ENCODE data around the gene MTUS2. TPM values are rescaled to one million over a fixed set of nuclear protein-coding genes. Genes with fewer than 3 reads are reported as not detected.

Gene MTUS2
- total RNA-seq, 3 donors from 2014 or later = not detected

DNA sequence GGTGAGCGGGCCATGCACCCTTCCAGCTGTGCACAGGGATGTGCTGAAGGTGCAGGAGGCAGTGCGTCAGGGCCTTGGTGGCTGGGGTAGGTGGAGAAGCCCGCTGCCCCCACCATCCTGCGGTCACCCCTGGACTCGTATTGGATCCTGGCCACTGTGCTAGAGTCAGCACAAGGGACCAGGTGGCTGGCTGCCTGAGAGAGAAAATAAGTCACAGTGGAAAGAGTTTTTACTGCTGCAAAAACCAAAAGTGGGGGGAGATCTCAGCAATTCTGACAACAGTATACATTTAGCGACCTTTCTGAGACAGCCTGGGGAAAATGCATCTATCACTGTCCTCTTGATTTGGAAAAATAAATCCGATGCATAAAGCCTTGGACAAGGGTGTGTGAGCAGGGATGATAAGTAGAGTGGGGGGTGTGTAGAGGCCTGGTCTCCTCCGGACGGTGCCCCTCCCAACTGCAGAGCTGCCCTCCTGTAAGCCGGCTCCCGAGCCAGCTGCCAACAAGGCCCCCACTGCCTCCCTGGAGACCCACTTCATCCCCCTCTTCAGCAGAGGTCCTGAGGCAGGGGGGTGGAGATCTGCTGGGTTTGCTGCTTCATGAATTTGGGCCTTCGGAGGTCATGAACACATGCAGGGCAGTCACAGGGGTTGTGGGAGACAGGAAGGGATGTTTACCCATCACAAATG lies 691.1 kb downstream of the MTUS2 start:
- Mint-ChIP-seq H3K27me3 (ENCODE audit: low read depth) (peaks cover 2% of the 10 kb centered on the region), H3K9me3 (no peaks in the 10 kb centered on the region), H3K4me1 (ENCODE audit: low read depth) (no peaks in the 10 kb centered on the region), H3K36me3 (ENCODE audit: insufficient read depth) (peaks cover 32% of the 10 kb centered on the region), H3K4me3 (no peak overlapping the region)
- ATAC-seq (no peak), DNase-seq (no peak)

DNA sequence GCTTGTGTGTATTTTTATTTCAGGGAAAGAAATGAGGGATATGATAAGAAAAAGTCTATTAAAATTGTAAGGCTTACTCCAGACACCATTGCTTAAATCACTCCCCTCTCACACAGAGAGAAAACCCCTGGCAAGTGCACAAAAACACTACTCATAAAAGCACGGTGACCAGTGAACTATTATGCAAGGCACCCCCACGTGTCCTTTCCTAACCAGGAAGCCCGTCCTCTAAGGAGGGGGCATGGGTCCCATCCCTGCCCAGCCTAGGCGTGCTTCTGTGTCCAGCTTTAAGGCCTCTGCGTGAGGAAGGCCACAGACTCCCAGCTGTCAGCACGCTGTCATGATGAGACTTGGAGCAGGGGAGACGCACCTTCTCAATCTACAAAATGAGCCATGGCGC lies 691.8 kb downstream of the MTUS2 start:
- DNase-seq = no peak
- peaks cover 35% of the 10 kb centered on the region for H3K36me3 Mint-ChIP-seq (ENCODE audit: insufficient read depth)

DNA sequence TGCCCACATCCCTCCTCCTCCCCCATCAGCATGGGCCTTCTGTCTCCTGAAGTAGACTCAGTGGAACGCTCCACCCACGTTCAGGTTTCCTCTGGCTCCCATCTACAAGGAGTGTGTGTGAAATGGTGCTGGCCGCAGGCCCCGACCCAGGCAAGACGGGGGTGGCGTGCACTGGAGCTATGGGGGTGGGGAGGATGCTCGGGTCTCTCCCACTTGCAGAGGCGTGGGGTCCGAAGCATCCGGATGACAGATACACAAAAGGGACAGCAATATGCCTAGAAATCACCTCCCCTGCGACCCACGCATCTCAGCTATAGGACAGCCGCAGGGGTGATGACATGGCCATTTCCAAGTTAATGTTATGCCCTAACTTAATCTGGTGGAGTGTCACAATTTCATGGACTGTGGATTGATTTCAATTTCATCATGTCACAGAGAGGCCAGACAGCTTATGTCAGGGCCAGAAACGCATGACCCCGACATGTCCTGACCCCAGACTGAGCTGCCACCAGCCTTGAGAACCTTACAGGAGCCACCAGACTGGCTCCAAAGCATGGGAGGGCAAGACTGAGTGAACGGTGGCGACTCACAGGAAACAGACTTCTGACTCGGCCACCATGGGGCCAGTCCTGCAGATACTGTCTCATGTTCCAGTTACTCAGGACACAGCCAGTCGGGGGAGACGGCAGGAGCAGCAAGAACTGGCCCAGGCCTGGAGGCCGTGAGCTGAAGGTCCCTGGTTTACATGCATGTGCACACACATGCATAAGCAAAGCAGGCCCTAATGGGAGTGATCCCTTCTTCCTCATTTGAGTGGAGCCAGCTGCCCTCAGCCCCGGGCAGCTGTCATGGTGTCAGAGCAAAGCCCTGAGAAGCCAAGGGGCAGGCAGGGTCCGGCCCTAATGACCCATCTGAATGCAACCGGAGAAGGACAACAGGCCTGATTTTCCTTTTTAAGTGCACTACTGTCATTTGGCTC lies 693.2 kb downstream of the MTUS2 start:
- DNase-seq (no peak), ATAC-seq (no peak)
- Mint-ChIP-seq H3K4me3 (no peak overlapping the region), H3K36me3 (ENCODE audit: insufficient read depth) (peaks cover 41% of the 10 kb centered on the region), H3K4me1 (ENCODE audit: low read depth) (no peaks in the 10 kb centered on the region), H3K27me3 (ENCODE audit: low read depth) (no peaks in the 10 kb centered on the region), H3K9me3 (no peaks in the 10 kb centered on the region)

More for the DNA sequence above, 691.8 kb downstream of the MTUS2 start:
- Mint-ChIP-seq H3K27me3 (ENCODE audit: low read depth) (no peaks in the 10 kb centered on the region), H3K4me3 (no peak overlapping the region), H3K4me1 (ENCODE audit: low read depth) (no peaks in the 10 kb centered on the region), H3K9me3 (no peaks in the 10 kb centered on the region)
- ATAC-seq = no peak

DNA sequence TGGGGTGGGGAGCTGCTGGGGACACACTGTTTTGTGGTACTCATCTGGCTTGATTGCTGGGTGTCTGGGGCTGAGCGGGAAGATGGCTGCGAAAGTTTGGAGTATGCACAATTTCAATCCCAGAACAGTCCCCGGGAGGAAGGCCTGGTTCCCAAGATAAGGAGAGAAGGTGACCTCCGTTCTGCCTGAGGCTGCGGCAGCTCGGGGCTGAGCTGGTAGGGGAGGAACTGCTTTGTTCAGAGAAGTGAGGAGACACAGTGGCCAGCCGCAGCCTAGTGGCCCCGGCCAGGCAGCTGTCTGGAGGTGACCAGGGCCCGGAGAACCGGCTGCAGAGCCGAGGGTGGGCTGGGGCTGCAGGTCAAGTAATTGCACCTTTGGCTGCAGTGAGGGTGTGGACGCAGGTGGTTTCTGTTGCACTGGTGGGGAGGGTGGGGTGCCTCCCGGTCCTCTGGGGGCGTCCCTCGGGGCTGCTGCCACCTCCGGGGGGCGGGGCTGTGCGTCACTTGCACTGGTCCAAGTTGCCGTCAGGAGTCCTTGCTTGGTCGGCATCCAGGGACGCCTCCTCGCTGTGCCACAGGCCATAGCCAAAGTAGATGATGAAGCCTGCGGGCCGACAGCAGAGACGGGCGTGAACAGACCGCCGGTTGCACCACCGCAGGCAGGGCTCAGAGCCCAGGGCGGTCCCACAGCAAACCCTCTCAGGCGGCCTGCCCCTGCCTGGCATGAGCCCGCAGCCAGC lies 694.0 kb downstream of the MTUS2 start:
- ATAC-seq (peak in 1 of 2 donors; percentile 8), DNase-seq (no peak)
- H3K4me3 Mint-ChIP-seq = no peak overlapping the region
- peaks cover 43% of the 10 kb centered on the region for H3K36me3 Mint-ChIP-seq (ENCODE audit: insufficient read depth)
- H3K4me1 Mint-ChIP-seq (ENCODE audit: low read depth) = no peaks in the 10 kb centered on the region
- H3K9me3 Mint-ChIP-seq = no peaks in the 10 kb centered on the region
- H3K27me3 Mint-ChIP-seq (ENCODE audit: low read depth) = no peaks in the 10 kb centered on the region

DNA sequence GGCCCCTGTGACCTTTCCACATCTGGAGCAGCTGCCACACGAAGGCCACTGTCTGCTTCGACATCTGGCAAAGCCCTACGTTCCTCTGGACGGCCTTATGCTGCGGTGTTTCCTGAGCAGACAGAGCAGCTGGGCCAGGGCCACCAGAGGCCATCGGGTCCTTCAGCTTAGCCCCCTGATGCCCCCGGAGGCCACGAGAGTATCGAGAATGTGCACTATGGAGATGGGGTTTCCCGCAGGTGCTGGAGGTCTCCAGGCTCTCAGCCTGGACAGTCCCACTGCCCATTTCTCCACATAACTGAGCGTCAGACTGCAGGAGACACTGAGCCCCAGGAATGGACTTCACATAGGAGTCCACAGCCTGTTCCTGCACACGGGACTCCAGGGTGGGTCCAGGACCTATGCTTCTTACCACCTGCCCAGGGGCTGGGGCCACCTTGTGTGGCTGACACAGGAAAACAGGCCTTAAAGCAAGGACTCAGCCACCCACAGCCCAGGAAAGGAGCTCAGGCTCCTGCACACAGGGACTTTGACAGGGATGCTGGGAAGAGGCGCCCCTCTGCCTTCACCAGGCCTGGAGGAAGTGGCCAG lies 694.7 kb downstream of the MTUS2 start:
- no peak for ATAC-seq
- Mint-ChIP-seq H3K4me3 (no peak overlapping the region), H3K27me3 (ENCODE audit: low read depth) (no peaks in the 10 kb centered on the region), H3K9me3 (no peaks in the 10 kb centered on the region), H3K36me3 (ENCODE audit: insufficient read depth) (peaks cover 47% of the 10 kb centered on the region), H3K4me1 (ENCODE audit: low read depth) (no peaks in the 10 kb centered on the region)
- DNase-seq = no peak

DNA sequence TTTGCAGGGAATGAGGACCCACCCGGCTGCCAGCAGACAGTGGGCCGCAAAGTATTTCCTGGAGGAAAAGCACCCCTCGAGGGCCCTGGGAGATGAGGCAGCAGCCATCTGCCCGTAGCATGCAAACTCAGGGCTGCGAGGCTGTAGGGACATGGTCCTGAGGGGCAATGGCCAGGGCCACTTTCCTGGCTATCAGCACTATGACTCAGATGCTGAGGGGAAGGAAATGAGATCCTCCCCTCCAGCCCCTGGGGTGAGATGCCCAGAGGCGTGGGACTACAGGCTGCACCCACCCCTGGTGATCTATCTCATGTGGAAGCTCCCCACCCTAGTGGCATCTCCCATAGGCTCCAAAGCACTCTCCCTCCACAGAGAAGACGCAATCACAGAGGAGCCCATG lies 695.2 kb downstream of the MTUS2 start:
- peaks cover 52% of the 10 kb centered on the region for H3K36me3 Mint-ChIP-seq (ENCODE audit: insufficient read depth)
- no peaks in the 10 kb centered on the region for H3K9me3 Mint-ChIP-seq

DNA sequence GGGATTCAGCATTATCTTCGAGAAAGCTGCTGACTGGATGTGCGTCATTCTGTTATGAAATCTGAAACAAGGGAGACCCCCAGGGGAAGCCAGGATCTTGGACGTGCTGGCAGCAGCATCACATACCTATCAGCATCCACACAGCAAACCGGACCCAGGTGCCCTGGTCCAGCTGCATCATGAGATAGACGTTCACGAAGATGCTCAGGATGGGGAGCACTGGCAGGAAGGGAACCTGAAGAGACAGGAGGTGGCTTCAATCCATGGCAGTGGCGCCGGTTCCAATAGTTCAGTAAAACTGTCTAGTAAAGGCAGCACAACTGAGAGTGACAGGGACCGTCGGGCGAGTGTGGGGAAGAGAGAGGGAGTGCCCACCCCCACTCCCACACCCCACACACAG lies 695.9 kb downstream of the MTUS2 start:
- Mint-ChIP-seq H3K4me1 (ENCODE audit: low read depth) (no peaks in the 10 kb centered on the region), H3K4me3 (no peak overlapping the region), H3K27me3 (ENCODE audit: low read depth) (no peaks in the 10 kb centered on the region), H3K36me3 (ENCODE audit: insufficient read depth) (peaks cover 57% of the 10 kb centered on the region), H3K9me3 (no peaks in the 10 kb centered on the region)
- ATAC-seq (no peak), DNase-seq (no peak)

More for the DNA sequence above, 695.2 kb downstream of the MTUS2 start:
- DNase-seq = no peak
- Mint-ChIP-seq H3K4me3 (no peak overlapping the region), H3K27me3 (ENCODE audit: low read depth) (no peaks in the 10 kb centered on the region), H3K4me1 (ENCODE audit: low read depth) (no peaks in the 10 kb centered on the region)
- ATAC-seq = no peak

- Mint-ChIP-seq H3K27me3 (ENCODE audit: low read depth) (no peaks in the 10 kb centered on the region), H3K4me1 (ENCODE audit: low read depth) (no peaks in the 10 kb centered on the region), H3K4me3 (no peak overlapping the region), H3K36me3 (ENCODE audit: insufficient read depth) (peaks cover 54% of the 10 kb centered on the region), H3K9me3 (no peaks in the 10 kb centered on the region)
- DNase-seq = no peak
- no peak for ATAC-seq
Observed at GRCh38 chr13:29516880-29517279, 696.7 kb downstream of the MTUS2 start.

DNA sequence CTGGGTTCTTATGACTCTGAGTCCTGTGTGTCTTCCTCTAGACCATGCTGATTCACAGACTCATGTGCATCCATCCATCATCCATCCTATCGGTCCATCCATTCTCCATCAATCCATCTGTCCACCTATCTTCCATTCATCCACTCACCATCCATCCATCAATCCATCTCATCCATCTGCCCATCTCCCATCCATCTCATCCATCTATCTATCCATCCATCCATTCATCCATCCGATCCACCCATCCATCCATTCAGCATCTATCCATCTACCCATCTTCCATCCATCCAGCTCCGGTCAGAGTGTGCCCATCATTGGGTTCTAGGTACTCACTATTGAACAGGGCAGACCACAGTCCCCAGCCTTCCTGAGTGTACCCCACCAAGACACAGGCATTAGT lies 699.8 kb downstream of the MTUS2 start:
- ATAC-seq = no peak
- no peaks in the 10 kb centered on the region for H3K27me3 Mint-ChIP-seq (ENCODE audit: low read depth)
- DNase-seq = no peak
- peaks cover 59% of the 10 kb centered on the region for H3K36me3 Mint-ChIP-seq (ENCODE audit: insufficient read depth)
- H3K4me1 Mint-ChIP-seq (ENCODE audit: low read depth) = no peaks in the 10 kb centered on the region
- no peaks in the 10 kb centered on the region for H3K9me3 Mint-ChIP-seq
- no peak overlapping the region for H3K4me3 Mint-ChIP-seq

DNA sequence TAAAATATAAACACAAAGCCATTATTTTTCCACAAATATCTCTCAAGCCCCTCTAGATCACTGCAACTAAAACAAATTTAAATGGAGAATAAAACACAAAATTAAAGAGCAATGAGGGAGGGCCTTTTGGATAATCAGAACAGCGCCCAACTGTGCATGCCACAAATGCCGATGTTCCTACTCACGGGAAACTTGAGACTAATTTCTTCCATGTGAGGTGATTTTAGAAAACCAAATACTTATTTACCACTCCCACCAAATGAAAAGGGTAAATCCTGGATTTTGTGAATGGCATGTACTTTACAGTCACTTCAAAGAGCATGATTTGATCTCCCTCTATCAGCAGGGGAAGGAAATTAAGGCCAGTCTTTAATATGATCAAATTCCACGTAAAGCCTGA lies 700.5 kb downstream of the MTUS2 start:
- no peak for DNase-seq
- Mint-ChIP-seq H3K27me3 (ENCODE audit: low read depth) (no peaks in the 10 kb centered on the region), H3K4me1 (ENCODE audit: low read depth) (no peaks in the 10 kb centered on the region), H3K36me3 (ENCODE audit: insufficient read depth) (peaks cover 57% of the 10 kb centered on the region), H3K4me3 (no peak overlapping the region), H3K9me3 (no peaks in the 10 kb centered on the region)
- no peak for ATAC-seq

GRCh38 chr13:29521336-29521735 lies 701.2 kb downstream of the MTUS2 start:
- H3K27me3 Mint-ChIP-seq (ENCODE audit: low read depth) = no peaks in the 10 kb centered on the region
- H3K9me3 Mint-ChIP-seq = no peaks in the 10 kb centered on the region
- peaks cover 50% of the 10 kb centered on the region for H3K36me3 Mint-ChIP-seq (ENCODE audit: insufficient read depth)
- ATAC-seq (no peak), DNase-seq (no peak)
- no peaks in the 10 kb centered on the region for H3K4me1 Mint-ChIP-seq (ENCODE audit: low read depth)
- H3K4me3 Mint-ChIP-seq = no peak overlapping the region

- no peak for DNase-seq
- ATAC-seq = no peak
- Mint-ChIP-seq H3K27me3 (ENCODE audit: low read depth) (no peaks in the 10 kb centered on the region), H3K36me3 (ENCODE audit: insufficient read depth) (peaks cover 52% of the 10 kb centered on the region), H3K9me3 (no peaks in the 10 kb centered on the region), H3K4me1 (ENCODE audit: low read depth) (no peaks in the 10 kb centered on the region), H3K4me3 (no peak overlapping the region)
Observed at GRCh38 chr13:29522044-29522685, 702.0 kb downstream of the MTUS2 start.

DNA sequence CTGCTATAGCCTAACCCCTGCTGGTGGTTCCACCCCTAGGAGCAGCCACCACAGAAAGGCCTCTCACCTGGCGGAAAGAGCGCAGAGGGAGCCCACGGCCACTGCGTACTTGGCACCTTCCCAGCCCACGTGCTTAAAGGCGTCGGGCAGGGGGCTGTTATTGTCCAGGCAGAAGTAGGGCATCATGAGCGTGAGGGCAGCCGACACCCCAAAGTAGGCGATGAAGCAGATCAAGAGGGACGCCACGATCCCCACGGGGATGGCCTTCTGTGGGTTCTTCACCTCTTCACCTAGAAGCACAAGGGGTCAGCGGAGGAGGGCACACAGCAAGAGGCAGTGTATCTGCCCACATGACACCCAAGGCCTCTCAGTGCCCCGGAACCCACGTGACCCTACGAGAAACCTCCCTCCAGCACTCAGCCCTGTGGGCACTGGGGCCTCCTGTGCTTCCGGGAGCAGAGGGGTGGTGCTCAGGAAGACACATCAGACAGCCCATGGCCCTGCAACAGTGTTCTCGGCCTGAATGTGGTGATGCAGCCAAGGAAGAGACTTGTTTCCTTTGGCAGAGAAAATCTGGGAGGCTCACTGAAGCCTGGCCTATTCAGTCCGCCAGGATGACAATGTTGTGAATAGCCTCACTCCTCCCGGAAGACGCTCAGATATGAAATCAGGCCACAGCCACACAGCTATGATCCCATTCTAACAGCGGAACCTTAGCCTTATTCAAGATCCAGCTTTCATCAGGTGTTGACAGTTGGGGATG lies 703.2 kb downstream of the MTUS2 start:
- Mint-ChIP-seq H3K27me3 (ENCODE audit: low read depth) (no peaks in the 10 kb centered on the region), H3K36me3 (ENCODE audit: insufficient read depth) (peaks cover 54% of the 10 kb centered on the region), H3K9me3 (no peaks in the 10 kb centered on the region), H3K4me1 (ENCODE audit: low read depth) (no peaks in the 10 kb centered on the region), H3K4me3 (no peak overlapping the region)
- DNase-seq = no peak
- ATAC-seq = no peak

Data from activated T-cell treated with anti-CD3 and anti-CD28 coated beads, Interleukin-2, amount 50 U/mL, for 4 hours (primary cell).